ENCODE data around the gene RASGEF1C. TPM values are rescaled to one million over a fixed set of nuclear protein-coding genes. Genes with fewer than 3 reads are reported as not detected.
A peak's percentile ranks its signal among the peaks of the same experiment; 100 is the strongest.

The RASGEF1C gene
- total RNA-seq (2014; rRNA removed; shearing (Covaris generic)): 0.40 TPM in 1 of 2 replicates, not detected in the other

DNA sequence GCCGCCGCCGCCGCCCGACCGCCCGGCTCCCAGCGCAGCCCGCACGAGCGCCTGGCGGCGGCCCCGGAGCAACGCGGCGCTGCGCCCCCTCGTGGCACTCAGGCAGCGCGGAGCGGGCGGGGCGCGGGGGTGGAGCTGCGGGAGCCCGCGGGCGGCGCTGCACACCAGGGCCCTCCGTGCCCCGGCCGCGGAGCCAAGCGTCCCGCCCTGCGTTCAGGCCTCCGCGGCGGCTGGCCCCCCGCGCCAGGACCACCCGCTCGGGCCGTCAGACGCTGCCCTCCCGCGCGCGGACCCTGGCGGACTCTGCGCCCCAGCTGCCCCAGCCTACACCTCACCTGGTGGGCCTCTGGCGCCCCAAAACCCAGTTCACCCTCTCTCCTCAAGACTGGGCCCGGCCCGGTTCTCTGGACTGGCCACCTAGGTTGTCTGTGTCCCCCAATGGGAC lies at the start of gene RASGEF1C:
Gene RASGEF1C, minus strand, starts transcription at position 75 of the 445 bp plus-strand sequence. CDS start 71,159 bp downstream, outside the sequence.
- DNase-seq (ENCODE audit: low read depth): peak; percentile 85

DNA sequence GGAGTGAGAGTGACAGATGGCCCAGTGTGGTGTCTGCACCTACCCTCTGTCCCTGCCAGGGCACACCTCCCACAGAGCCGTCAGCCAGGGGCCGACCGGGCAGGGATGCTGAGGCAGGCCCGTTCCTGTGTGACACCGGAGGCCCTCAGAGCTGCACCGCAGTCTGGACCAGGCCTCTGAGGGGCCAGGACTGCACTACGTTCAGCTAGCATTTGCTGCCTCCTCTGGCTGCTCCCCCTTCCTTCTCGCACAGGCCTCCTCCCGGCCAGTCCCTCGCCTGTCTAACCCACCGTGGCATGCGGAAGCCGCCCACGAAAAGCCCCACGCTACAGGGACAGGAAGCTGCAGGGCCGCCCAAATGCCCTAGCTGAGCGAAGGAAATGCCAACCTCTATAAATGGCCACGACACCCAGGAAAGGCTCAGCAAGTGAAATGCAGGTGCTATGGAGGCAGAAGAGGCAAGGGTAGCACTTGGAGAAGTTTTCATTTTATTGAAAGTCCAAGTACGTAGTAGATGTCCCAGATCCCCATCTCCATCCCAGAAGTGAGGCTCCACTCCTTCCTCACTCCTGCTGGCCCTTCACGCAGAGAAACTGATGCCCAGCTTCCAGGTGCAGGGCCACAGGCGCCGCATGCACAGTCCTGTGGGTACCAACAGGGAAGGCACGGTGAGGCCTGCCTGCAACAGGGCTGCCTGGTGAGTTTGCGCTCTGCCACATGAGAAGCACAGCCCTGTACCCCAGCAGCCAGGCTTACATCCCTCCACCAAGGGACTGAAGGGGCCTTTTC lies 44.2 kb upstream of the RASGEF1C start:
- no peak for DNase-seq (ENCODE audit: low read depth)

DNA sequence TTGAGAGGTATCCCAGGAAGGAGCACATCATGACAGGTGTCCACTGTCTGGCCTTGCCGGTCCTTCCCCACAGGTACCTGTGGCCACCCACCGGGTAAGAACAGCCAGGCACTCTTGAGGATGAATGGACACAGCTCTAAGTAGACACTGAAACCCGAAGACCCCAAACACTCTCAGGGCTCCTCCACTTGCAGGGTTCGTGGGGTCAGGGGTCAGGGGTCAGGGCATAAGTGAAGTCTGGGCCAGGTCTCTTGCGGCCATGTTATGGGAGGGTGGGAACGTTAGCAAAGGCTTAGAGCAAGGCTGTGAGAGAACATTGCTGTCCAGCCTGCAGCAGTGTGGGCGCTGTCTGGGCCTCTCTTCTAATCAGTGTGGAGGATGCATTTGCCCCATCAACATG lies 42.9 kb upstream of the RASGEF1C start:
- DNase-seq (ENCODE audit: low read depth): no peak

- DNase-seq (ENCODE audit: low read depth): no peak
Measured at GRCh38 chr5:180251141-180251540, 42.1 kb upstream of the RASGEF1C start.

- DNase-seq (ENCODE audit: low read depth): no peak
Measured at GRCh38 chr5:180250329-180250728, 41.3 kb upstream of the RASGEF1C start.

GRCh38 chr5:180241600-180241999 lies 32.6 kb upstream of the RASGEF1C start:
- DNase-seq (ENCODE audit: low read depth): no peak

DNA sequence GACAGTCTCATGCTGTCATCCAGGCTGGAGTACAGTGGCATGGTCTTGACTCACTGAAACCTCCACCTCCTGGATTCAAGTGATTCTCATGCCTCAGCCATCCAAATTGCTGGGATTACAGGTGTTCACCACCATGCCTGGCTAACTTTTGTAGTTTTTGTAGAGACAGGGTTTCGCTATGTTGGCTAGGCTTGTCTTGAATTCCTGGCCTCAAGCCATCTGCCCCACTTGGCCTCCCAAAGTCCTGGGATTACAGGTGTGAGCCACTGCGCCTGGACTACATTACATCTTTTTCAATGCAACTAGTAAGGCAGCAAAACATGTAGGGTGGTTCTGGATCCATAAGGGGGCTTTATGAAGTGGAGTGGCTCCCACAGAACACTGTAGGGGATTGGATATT lies 29.6 kb upstream of the RASGEF1C start:
- DNase-seq (ENCODE audit: low read depth): no peak

DNA sequence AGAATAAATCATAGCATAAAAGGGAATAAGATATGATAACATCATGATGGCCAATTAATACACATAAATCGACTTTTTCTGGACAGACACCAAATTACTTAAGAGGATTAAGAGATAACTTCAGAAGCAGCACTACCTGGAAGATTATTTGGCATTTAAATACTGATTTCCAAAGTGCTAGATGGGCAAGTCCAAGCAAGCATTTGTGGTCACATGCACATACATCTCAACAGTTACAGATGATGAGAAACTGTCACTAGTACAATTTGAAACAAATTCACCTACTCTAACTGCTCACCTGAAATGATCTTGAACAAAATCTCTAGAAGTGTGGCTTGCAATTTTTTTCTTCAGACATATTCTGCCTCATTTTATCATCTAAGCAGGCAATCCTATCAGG lies 26.8 kb upstream of the RASGEF1C start:
- DNase-seq (ENCODE audit: low read depth): no peak

GRCh38 chr5:180235077-180235476 lies 26.1 kb upstream of the RASGEF1C start:
- no peak for DNase-seq (ENCODE audit: low read depth)

GRCh38 chr5:180234271-180234670 lies 25.3 kb upstream of the RASGEF1C start:
- no peak for DNase-seq (ENCODE audit: low read depth)

DNA sequence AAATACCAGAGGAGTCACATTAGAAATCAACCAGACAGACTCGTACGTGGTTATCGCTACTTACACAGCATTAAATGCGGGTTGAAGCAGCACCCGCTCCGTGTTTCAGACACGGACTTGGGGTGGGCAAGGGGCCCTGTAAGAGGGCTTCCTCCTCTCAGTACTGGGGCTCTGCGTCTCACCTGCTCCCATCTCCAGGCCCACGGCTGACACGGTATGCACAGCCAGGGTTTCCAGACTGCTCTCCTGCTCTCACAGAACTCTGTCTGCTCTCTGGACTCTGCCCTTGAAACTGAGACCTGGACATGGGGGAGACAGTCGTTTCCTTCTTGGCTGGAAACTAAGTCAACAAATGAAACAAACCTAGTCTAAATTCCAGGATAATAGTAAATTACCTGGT lies 24.7 kb upstream of the RASGEF1C start:
- DNase-seq (ENCODE audit: low read depth): no peak

GRCh38 chr5:180230017-180230416 lies 21.0 kb upstream of the RASGEF1C start:
- no peak for DNase-seq (ENCODE audit: low read depth)

- DNase-seq (ENCODE audit: low read depth): no peak
Measured at GRCh38 chr5:180222056-180222455, 13.0 kb upstream of the RASGEF1C start.

DNA sequence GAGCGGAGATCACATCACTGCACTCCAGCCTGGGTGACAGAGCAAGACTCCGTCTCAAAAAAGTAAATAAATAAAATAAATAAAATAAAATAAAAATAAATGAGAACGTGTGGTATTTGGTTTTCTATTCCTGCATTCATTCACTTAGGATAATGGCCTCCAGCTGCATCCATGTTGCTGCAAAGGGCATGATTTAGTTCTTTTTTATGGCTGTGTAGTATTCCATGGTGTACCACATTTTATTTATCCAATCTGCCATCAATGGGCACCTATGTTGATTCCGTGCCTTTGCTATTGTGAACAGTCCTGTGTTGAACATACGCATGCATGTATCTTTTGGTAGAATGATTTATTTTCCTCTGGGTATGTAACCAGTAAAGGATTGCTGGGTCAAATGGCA lies 8.8 kb upstream of the RASGEF1C start:
- DNase-seq (ENCODE audit: low read depth): no peak

DNA sequence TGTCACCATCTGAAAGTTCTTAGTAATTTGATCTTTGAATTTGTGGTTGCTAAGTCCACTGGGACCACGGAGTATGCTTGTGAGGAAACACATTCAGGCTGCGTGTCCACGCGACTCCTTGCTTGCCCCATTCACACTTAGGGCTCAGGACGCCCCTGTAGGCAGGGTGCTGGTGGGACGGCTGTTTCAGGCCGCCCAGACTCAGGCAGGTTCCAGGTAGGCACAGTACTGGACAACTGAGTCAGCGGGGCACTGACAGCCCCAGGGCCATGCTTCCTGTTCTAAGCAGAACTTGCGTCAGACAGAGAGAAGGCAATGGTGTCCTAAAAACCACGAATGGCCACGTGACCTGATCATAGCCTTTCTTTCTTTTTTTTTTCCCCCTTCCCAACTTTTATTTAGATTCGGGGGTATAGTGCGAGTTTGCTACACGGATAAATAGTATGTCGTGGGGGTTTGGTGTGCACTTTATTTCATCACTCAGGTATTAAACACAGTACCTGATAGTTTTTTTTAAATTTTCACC lies 7.7 kb upstream of the RASGEF1C start:
- DNase-seq (ENCODE audit: low read depth): no peak

DNA sequence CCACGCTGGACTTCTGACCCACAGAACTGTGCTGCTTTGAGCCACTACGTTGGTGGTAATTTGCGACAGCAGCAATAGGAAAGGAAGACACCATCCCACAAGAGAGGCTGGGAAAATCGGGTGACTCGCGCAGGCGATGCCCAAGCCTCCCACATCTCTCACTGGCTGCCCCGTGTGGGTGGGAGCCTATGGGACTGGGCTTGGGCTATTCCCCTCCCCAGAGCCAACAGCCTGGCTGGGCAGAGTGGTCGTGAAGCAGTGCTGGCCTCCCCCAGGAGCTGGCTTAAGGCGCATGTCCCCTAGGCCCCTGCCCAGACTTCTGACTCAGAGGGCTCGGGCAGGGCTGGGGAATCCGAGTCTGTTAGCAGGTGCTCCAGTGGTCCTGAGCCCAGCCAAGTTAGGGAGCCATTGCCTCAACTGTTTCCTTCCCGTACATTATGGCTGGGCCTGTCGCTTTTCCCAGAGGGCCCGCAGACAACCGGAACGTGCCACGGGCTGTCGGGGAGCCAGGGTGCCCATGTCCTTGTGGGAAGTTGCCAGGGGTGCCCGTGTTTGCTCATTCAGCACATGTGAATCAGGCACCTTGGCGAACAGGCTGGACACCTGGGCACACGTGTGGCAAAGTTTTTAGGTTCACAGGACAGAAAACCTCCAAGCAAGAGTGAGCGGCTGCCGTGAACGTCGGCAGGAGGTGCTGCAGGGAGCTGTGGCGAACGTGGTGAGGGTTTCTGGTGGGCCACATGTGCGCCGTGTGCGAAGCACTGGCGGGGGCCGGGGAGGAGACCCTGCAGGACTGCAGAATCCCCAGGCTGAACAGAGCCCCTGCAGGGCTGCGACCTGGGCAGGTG lies 7.0 kb upstream of the RASGEF1C start:
- DNase-seq (ENCODE audit: low read depth): no peak

GRCh38 chr5:180214870-180215770 lies 6.1 kb upstream of the RASGEF1C start:
- no peak for DNase-seq (ENCODE audit: low read depth)

DNA sequence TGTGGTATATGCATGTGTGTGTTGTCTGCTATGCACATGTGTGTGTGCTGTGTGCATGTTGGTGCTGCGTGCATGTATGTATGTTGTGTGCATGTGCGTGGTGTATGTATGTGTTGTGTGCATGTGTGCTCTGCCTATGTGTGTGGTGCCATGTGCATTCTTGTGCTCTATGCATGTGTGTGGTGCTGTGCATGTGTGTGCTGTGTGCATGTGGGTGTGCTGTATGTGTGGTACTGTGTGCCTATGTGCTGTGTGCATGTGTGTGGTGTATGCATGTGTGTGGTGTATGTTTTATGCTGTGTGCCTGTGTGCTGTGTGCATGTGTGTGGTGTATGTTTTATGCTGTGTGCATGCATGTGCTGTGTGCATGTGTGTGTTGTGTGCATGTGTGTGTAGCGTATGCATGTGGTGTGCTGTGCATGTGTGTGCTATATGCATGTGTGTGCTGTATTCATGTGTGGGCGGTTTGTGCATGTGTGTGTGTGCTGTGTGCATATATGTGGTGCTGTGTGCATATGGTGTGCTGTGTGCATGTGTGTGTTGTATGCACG lies 4.7 kb upstream of the RASGEF1C start:
- DNase-seq (ENCODE audit: low read depth): no peak

- DNase-seq (ENCODE audit: low read depth): no peak
Measured at GRCh38 chr5:180213256-180213600, 4.2 kb upstream of the RASGEF1C start.

- no peak for DNase-seq (ENCODE audit: low read depth)
Measured at GRCh38 chr5:180212363-180213255, 3.6 kb upstream of the RASGEF1C start.

DNA sequence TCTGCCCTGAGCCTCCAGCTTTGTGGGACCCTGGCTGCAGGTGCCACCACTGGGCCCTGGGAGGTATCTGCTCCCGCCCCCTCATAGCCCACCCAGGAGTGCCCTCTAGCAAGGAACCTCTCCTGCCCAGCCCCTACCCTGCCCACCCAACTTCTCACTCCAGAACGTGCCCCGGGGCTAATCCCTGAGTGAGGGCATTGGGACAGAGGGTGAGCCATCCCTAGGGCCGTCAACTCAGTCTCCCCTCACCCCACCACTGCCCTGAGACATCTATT lies 2.7 kb upstream of the RASGEF1C start:
- no peak for DNase-seq (ENCODE audit: low read depth)

All from Daoy (cell line).